Measurements from ENCODE around the gene TRMU. TPM values are rescaled to one million over a fixed set of nuclear protein-coding genes. Genes with fewer than 3 reads are reported as not detected.

TRMU gene
- total and polyA plus RNA-seq, 4 donors: 14.3 to 34.4 (median 18.6) TPM

DNA sequence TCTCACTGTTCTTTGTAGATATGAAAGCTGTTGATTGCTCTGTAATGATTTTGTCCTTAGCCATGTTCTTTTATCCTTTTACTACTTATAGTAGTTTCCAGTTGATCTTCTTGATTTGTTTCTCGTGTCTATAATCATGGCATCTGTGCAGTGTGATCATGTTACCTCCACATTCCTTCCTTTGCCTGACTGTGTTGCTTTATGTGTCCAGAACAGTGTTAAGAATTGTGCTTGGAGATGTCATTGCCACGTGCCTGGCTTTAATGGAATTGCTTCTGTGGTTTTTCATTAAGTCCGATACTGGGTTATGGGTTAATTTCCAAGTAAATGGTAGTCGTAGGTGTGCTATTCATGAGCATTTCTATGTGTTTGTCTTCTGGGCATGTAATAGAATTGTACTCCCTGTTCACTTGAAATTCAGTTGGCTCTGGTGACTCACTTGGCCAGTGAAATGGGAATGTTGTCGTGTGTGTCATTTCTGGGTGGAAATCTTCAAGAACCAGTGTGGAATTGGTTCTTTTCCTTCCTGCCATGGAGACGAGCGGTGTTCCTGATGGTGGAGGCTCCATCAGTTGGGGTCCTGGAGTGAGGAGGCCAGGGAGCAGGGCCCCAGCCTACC is 32.1 kb upstream of the TRMU start:
- Histone ChIP-seq H3K27ac (ENCODE audit: low read depth in 1 of 2, low read length in 2 of 2) (no peak overlapping the region), H3K4me3 (ENCODE audit: low read depth in 1 of 3, low read length in 3 of 3) (no peak overlapping the region), H3K4me1 (ENCODE audit: control insufficient read depth in 4 of 4, insufficient read depth in 4 of 4, low read length in 3 of 4) (no peaks in the 10 kb centered on the region), H3K9me3 (ENCODE audit: control insufficient read depth in 4 of 4, low read length in 3 of 4) (no peaks in the 10 kb centered on the region), H3K36me3 (ENCODE audit: control insufficient read depth in 4 of 4, insufficient read depth in 3 of 4, low read depth in 1 of 4, low read length in 3 of 4) (no peaks in the 10 kb centered on the region), H3K9ac (ENCODE audit: low read depth in 1 of 2, low read length in 2 of 2) (no peak overlapping the region), H3K27me3 (ENCODE audit: control insufficient read depth in 4 of 4, insufficient read depth in 4 of 4, low read length in 3 of 4) (no peaks in the 10 kb centered on the region)
- TF ChIP-seq, protein P1, sequence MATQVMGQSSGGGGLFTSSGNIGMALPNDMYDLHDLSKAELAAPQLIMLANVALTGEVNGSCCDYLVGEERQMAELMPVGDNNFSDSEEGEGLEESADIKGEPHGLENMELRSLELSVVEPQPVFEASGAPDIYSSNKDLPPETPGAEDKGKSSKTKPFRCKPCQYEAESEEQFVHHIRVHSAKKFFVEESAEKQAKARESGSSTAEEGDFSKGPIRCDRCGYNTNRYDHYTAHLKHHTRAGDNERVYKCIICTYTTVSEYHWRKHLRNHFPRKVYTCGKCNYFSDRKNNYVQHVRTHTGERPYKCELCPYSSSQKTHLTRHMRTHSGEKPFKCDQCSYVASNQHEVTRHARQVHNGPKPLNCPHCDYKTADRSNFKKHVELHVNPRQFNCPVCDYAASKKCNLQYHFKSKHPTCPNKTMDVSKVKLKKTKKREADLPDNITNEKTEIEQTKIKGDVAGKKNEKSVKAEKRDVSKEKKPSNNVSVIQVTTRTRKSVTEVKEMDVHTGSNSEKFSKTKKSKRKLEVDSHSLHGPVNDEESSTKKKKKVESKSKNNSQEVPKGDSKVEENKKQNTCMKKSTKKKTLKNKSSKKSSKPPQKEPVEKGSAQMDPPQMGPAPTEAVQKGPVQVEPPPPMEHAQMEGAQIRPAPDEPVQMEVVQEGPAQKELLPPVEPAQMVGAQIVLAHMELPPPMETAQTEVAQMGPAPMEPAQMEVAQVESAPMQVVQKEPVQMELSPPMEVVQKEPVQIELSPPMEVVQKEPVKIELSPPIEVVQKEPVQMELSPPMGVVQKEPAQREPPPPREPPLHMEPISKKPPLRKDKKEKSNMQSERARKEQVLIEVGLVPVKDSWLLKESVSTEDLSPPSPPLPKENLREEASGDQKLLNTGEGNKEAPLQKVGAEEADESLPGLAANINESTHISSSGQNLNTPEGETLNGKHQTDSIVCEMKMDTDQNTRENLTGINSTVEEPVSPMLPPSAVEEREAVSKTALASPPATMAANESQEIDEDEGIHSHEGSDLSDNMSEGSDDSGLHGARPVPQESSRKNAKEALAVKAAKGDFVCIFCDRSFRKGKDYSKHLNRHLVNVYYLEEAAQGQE (IDR thresholded peaks at IDR 0.05): no peak
- TF ChIP-seq TAF1 (conservative IDR thresholded peaks at IDR 0.05) (no peak), ZBTB33 (IDR thresholded peaks at IDR 0.05) (no peak), RAD21 (IDR thresholded peaks at IDR 0.05) (no peak), YY1 (IDR thresholded peaks at IDR 0.05) (no peak), RXRA (IDR thresholded peaks at IDR 0.05) (no peak), ATF3 (IDR thresholded peaks at IDR 0.05) (no peak), HNF4G (IDR thresholded peaks at IDR 0.05) (no peak), SP1 (IDR thresholded peaks at IDR 0.05) (no peak), FOXA2 (IDR thresholded peaks at IDR 0.05) (no peak), GABPA (IDR thresholded peaks at IDR 0.05 in 1 of 2, conservative IDR thresholded peaks at IDR 0.05 in 1 of 2) (no peak), FOXA1 (IDR thresholded peaks at IDR 0.05) (no peak), NR2F2 (IDR thresholded peaks at IDR 0.05) (no peak), JUND (IDR thresholded peaks at IDR 0.05) (no peak), HNF4A (conservative IDR thresholded peaks at IDR 0.05) (no peak), EGR1 (IDR thresholded peaks at IDR 0.05; ENCODE audit: low read depth in 2 of 2) (no peak)
- TF ChIP-seq, protein P2, sequence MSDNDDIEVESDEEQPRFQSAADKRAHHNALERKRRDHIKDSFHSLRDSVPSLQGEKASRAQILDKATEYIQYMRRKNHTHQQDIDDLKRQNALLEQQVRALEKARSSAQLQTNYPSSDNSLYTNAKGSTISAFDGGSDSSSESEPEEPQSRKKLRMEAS (IDR thresholded peaks at IDR 0.05): no peak
- TF ChIP-seq, protein P3, sequence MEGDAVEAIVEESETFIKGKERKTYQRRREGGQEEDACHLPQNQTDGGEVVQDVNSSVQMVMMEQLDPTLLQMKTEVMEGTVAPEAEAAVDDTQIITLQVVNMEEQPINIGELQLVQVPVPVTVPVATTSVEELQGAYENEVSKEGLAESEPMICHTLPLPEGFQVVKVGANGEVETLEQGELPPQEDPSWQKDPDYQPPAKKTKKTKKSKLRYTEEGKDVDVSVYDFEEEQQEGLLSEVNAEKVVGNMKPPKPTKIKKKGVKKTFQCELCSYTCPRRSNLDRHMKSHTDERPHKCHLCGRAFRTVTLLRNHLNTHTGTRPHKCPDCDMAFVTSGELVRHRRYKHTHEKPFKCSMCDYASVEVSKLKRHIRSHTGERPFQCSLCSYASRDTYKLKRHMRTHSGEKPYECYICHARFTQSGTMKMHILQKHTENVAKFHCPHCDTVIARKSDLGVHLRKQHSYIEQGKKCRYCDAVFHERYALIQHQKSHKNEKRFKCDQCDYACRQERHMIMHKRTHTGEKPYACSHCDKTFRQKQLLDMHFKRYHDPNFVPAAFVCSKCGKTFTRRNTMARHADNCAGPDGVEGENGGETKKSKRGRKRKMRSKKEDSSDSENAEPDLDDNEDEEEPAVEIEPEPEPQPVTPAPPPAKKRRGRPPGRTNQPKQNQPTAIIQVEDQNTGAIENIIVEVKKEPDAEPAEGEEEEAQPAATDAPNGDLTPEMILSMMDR (IDR thresholded peaks at IDR 0.05; ENCODE audit: low read depth, low read length, missing input control): no peak
- 95% methylated on average over 7 of the region's 7 CpGs for WGBS
- DNase-seq (ENCODE audit: low spot score): no peak

All from liver (tissue), 9 donors.